Measurements from ENCODE around the gene TEPSIN.

Gene TEPSIN

GRCh38 chr17:81286491-81287145 lies 47.8 kb upstream of the TEPSIN start:
- no peak overlapping the region for H3K4me3 ChIP-seq (ENCODE audit: low read length)
- no peak overlapping the region for H3K9ac ChIP-seq (ENCODE audit: low read length)
- peaks cover 74% of the 10 kb centered on the region for H3K79me2 ChIP-seq (ENCODE audit: low read length)
- H3K36me3 ChIP-seq (replicated peaks; ENCODE audit: insufficient read depth, low read length): no peaks in the 10 kb centered on the region
- no peaks in the 10 kb centered on the region; the same call in 1 of the 2 replicates for H3K4me1 ChIP-seq (ENCODE audit: low read length)
- no peak overlapping the region for H2AFZ ChIP-seq (ENCODE audit: low read length)
- no peaks in the 10 kb centered on the region for H4K20me1 ChIP-seq (ENCODE audit: insufficient read depth, low read length)
- H3K27ac ChIP-seq (ENCODE audit: low read length): no peak overlapping the region
- TF ChIP-seq EZH2phosphoT487 (IDR thresholded peaks at IDR 0.05; ENCODE audit: low read length) (no peak), EZH2 (optimal IDR thresholded peaks at IDR 0.05; ENCODE audit: low read depth, low read length) (no peak), CTCF (IDR thresholded peaks at IDR 0.05; ENCODE audit: low read length) (no peak)
- H3K9me2 ChIP-seq (replicated peaks; ENCODE audit: insufficient read depth, low read length): no peaks in the 10 kb centered on the region
- no peak for DNase-seq
- H3F3A ChIP-seq (ENCODE audit: insufficient read depth, low read length): no peaks in the 10 kb centered on the region
- H3K27me3 ChIP-seq (replicated peaks; ENCODE audit: insufficient read depth, low read length): no peaks in the 10 kb centered on the region
- H3K4me2 ChIP-seq (ENCODE audit: low read depth, low read length): no peak overlapping the region
- H3K9me3 ChIP-seq (replicated peaks; ENCODE audit: insufficient read depth, low read length): no peaks in the 10 kb centered on the region

GRCh38 chr17:81285894-81286293 lies 47.0 kb upstream of the TEPSIN start:
- peak overlapping the region; percentile 54; the same call in 1 of the 2 replicates for H3K9ac ChIP-seq (ENCODE audit: low read length)
- no peaks in the 10 kb centered on the region for H3K9me2 ChIP-seq (replicated peaks; ENCODE audit: insufficient read depth, low read length)

GRCh38 chr17:81285179-81285878 lies 46.5 kb upstream of the TEPSIN start:
- Histone ChIP-seq H3K9me3 (replicated peaks; ENCODE audit: insufficient read depth, low read length) (no peaks in the 10 kb centered on the region), H3K9ac (ENCODE audit: low read length) (peak overlapping the region; percentile 54), H3K27me3 (replicated peaks; ENCODE audit: insufficient read depth, low read length) (no peaks in the 10 kb centered on the region), H2AFZ (ENCODE audit: low read length) (peak overlapping the region; percentile 33), H3K79me2 (ENCODE audit: low read length) (peaks cover 61% of the 10 kb centered on the region), H3K4me3 (ENCODE audit: low read length) (peak overlapping the region; percentile 55), H3K4me1 (ENCODE audit: low read length) (no peaks in the 10 kb centered on the region; the same call in 1 of the 2 replicates), H3K36me3 (replicated peaks; ENCODE audit: insufficient read depth, low read length) (no peaks in the 10 kb centered on the region), H3K9me2 (replicated peaks; ENCODE audit: insufficient read depth, low read length) (no peaks in the 10 kb centered on the region), H4K20me1 (ENCODE audit: insufficient read depth, low read length) (no peaks in the 10 kb centered on the region), H3K27ac (ENCODE audit: low read length) (peak overlapping the region; percentile 58), H3K4me2 (ENCODE audit: low read depth, low read length) (peak overlapping the region; percentile 78), H3F3A (ENCODE audit: insufficient read depth, low read length) (no peaks in the 10 kb centered on the region)
- peak; percentile 33 for DNase-seq
- TF ChIP-seq EZH2phosphoT487 (IDR thresholded peaks at IDR 0.05; ENCODE audit: low read length) (no peak), CTCF (IDR thresholded peaks at IDR 0.05; ENCODE audit: low read length) (no peak), EZH2 (optimal IDR thresholded peaks at IDR 0.05; ENCODE audit: low read depth, low read length) (no peak)

More at GRCh38 chr17:81285894-81286293, 47.0 kb upstream of the TEPSIN start:
- no peaks in the 10 kb centered on the region; the same call in 1 of the 2 replicates for H3K4me1 ChIP-seq (ENCODE audit: low read length)
- H3K4me3 ChIP-seq (ENCODE audit: low read length): peak overlapping the region; percentile 55
- no peak for DNase-seq
- peaks cover 67% of the 10 kb centered on the region for H3K79me2 ChIP-seq (ENCODE audit: low read length)
- H3K36me3 ChIP-seq (replicated peaks; ENCODE audit: insufficient read depth, low read length): no peaks in the 10 kb centered on the region
- TF ChIP-seq EZH2phosphoT487 (IDR thresholded peaks at IDR 0.05; ENCODE audit: low read length) (no peak), EZH2 (optimal IDR thresholded peaks at IDR 0.05; ENCODE audit: low read depth, low read length) (no peak), CTCF (IDR thresholded peaks at IDR 0.05; ENCODE audit: low read length) (no peak)
- H3F3A ChIP-seq (ENCODE audit: insufficient read depth, low read length): no peaks in the 10 kb centered on the region
- H4K20me1 ChIP-seq (ENCODE audit: insufficient read depth, low read length): no peaks in the 10 kb centered on the region
- H3K27me3 ChIP-seq (replicated peaks; ENCODE audit: insufficient read depth, low read length): no peaks in the 10 kb centered on the region
- peak overlapping the region; percentile 33 for H2AFZ ChIP-seq (ENCODE audit: low read length)
- no peaks in the 10 kb centered on the region for H3K9me3 ChIP-seq (replicated peaks; ENCODE audit: insufficient read depth, low read length)
- H3K27ac ChIP-seq (ENCODE audit: low read length): peak overlapping the region; percentile 58; the same call in 1 of the 2 replicates
- peak overlapping the region; percentile 78 for H3K4me2 ChIP-seq (ENCODE audit: low read depth, low read length)
